A673 (cell line): ENCODE data around the gene ZNF860. TPM values are rescaled to one million over a fixed set of nuclear protein-coding genes. Genes with fewer than 3 reads are reported as not detected.

ENCODE experiments used
- BruUV-seq: library from RNA; stranded (reverse); fragments of 400-500 nt; replicated peaks from 2 replicates; lab custom pipeline; 2021; lab: Mats Ljungman, UMichigan
- CTCF ChIA-PET: fragments of 300-600 bp; sonication (Branson Sonifier 250); formaldehyde crosslinking; loops from one replicate; lab custom pipeline; 2022; ENCODE audit warnings: antibody characterized with exemption; lab: Charles Lee
- POLR2A ChIA-PET: fragments of 300-600 bp; sonication (Branson Sonifier 250); formaldehyde crosslinking; loops from one replicate; lab custom pipeline; 2022; ENCODE audit warnings: antibody characterized with exemption; ENCODE audit not compliant: low non-redundant PET; lab: Charles Lee
- DNase-seq: peaks from one replicate; pipeline ENCODE4 v3.0.0-alpha.2; 2015; ENCODE audit warnings: low spot score
- H3K27ac ChIP-seq: fragments of 200-600 bp; sonication (generic); 2 replicates; pipeline ENCODE4 v1.5.1; 2016; ENCODE audit warnings: mixed run types, low read depth, mild to moderate bottlenecking, mixed read lengths, antibody characterized with exemption, low read length; ENCODE audit not compliant: poor library complexity, severe bottlenecking
- H3K27me3 ChIP-seq: fragments of 200-600 bp; sonication (generic); replicated peaks from 2 replicates; pipeline ENCODE4 v1.6.1; 2017; ENCODE audit warnings: mixed run types, low read depth, mild to moderate bottlenecking, mixed read lengths, antibody characterized with exemption, low read length; ENCODE audit not compliant: insufficient read depth, poor library complexity
- H3K36me3 ChIP-seq: fragments of 200-600 bp; sonication (generic); 2 replicates; pipeline ENCODE4 v1.6.1; 2016; ENCODE audit warnings: mixed run types, mild to moderate bottlenecking, mixed read lengths, antibody characterized with exemption, low read length; ENCODE audit not compliant: insufficient read depth, poor library complexity, severe bottlenecking
- H3K4me1 ChIP-seq: fragments of 200-600 bp; sonication (generic); 2 replicates; pipeline ENCODE4 v1.6.1; 2017; ENCODE audit warnings: mixed run types, mild to moderate bottlenecking, mixed read lengths, antibody characterized with exemption, low read length; ENCODE audit not compliant: insufficient read depth, poor library complexity, severe bottlenecking
- H3K4me3 ChIP-seq: fragments of 200-600 bp; sonication (generic); 2 replicates; pipeline ENCODE4 v1.5.1; 2016; ENCODE audit warnings: low read depth, mixed run types, mild to moderate bottlenecking, mixed read lengths, low read length; ENCODE audit not compliant: poor library complexity, severe bottlenecking
- H3K9me3 ChIP-seq: fragments of 200-600 bp; sonication (generic); 2 replicates; pipeline ENCODE4 v1.6.1; 2016; ENCODE audit warnings: mixed run types, low read depth, mild to moderate bottlenecking, mixed read lengths, antibody characterized with exemption, low read length; ENCODE audit not compliant: poor library complexity, severe bottlenecking
- EZH2 ChIP-seq: fragments of 200-600 bp; sonication (generic); IDR thresholded peaks from 2 replicates; pipeline ENCODE4 v1.6.1; 2017; ENCODE audit warnings: borderline replicate concordance, low read depth, mild to moderate bottlenecking, mixed read lengths, antibody characterized with exemption, low read length; ENCODE audit not compliant: poor library complexity, severe bottlenecking
- intact Hi-C: fragments of 100-400 bp; cut with micrococcal nuclease; formaldehyde crosslinking; loops from one replicate; pipeline ENCODE4 v1.10.0; 2022; ENCODE audit not compliant: unreplicated experiment
- total RNA-seq: library from RNA; stranded (reverse); gene quantifications from 2 replicates; pipeline ENCODE4 v1.2.3, GENCODE V29; 2021
- TF ChIP-seq, protein P1 (sequence below): fragments of 300-800, 200-600 bp; sonication (generic); conservative IDR thresholded peaks from 2 replicates; pipeline ENCODE4 v1.5.1; 2017; ENCODE audit warnings: low read depth, mild to moderate bottlenecking, antibody characterized with exemption, low read length, moderate library complexity, mixed read lengths

Gene ZNF860
- total RNA-seq, 1 experiment from 2014 or later: not detected

DNA sequence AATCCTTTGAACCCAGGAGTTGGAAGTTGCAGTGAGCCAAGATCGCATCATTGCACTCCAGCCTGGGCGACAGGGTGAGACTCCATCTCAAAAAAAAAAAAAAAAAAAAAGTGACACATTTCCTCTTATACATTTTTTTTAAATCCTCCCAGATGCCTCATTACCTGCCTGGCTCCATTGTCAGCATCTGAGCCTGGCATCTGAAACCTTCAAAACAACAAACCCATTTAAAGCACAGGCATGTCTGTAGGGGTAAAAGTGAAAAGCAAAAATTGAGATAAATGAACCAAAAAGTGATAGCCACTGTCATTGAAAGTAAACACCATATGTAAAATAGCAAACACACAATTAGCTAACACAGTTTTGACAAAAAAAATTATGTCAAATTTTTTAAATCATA lies 39.1 kb upstream of the ZNF860 start:
- Histone ChIP-seq H3K4me3 (no peak overlapping the region), H3K27me3 (no peaks in the 10 kb centered on the region), H3K36me3 (no peaks in the 10 kb centered on the region), H3K4me1 (no peaks in the 10 kb centered on the region), H3K27ac (no peak overlapping the region), H3K9me3 (no peaks in the 10 kb centered on the region)
- no TSS peak for BruUV-seq
- ChIA-PET CTCF (no interaction called here), POLR2A (no interaction called here)
- DNase-seq: no peak
- intact Hi-C loops: no loop called here
- TF ChIP-seq EZH2: no peak
- TF ChIP-seq, protein P1, sequence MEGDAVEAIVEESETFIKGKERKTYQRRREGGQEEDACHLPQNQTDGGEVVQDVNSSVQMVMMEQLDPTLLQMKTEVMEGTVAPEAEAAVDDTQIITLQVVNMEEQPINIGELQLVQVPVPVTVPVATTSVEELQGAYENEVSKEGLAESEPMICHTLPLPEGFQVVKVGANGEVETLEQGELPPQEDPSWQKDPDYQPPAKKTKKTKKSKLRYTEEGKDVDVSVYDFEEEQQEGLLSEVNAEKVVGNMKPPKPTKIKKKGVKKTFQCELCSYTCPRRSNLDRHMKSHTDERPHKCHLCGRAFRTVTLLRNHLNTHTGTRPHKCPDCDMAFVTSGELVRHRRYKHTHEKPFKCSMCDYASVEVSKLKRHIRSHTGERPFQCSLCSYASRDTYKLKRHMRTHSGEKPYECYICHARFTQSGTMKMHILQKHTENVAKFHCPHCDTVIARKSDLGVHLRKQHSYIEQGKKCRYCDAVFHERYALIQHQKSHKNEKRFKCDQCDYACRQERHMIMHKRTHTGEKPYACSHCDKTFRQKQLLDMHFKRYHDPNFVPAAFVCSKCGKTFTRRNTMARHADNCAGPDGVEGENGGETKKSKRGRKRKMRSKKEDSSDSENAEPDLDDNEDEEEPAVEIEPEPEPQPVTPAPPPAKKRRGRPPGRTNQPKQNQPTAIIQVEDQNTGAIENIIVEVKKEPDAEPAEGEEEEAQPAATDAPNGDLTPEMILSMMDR: no peak

DNA sequence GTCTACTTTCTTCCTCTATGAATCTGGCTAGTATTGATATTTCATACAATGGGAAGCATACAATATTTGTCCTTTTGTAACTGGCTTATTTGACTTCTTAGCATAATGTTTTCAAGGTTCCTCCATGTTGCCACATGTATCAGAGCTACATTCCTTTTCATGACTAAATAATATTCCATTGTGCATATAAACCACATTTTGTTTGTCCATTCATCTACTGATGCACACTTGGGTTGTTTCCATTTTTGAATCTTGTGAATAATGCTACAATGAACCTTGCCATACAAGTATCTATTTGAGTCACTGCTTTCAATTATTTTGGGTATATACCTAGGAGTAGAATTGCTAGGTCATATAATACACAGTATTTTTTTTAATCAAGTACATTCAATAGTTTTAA lies 38.5 kb upstream of the ZNF860 start:
- H3K27ac ChIP-seq: no peak overlapping the region
- CTCF ChIA-PET: no interaction called here
- BruUV-seq: no TSS peak
- no peak overlapping the region for H3K4me3 ChIP-seq
- H3K27me3 ChIP-seq: no peaks in the 10 kb centered on the region
- intact Hi-C loops: no loop called here
- no peak for TF ChIP-seq EZH2
- TF ChIP-seq, protein P1: no peak
- DNase-seq: no peak
- no peaks in the 10 kb centered on the region for H3K36me3 ChIP-seq
- POLR2A ChIA-PET: no interaction called here
- H3K4me1 ChIP-seq: no peaks in the 10 kb centered on the region
- H3K9me3 ChIP-seq: no peaks in the 10 kb centered on the region

DNA sequence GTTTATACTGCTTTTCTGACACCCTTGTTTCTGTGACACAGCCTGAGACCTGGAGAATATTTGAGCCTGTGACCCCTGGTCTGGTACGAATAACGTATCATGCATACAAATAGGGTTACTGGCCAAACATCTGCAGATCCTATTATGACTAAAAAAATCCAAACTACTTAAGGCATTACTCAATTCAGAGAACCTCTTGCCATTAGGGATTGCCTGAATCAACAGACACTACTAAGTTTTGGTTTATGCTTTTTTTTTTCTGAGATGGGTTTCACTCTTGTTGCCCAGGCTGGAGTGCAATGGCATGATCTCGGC lies 35.9 kb upstream of the ZNF860 start:
- POLR2A ChIA-PET: no interaction called here
- Histone ChIP-seq H3K27me3 (no peaks in the 10 kb centered on the region), H3K27ac (no peak overlapping the region), H3K4me3 (no peak overlapping the region), H3K4me1 (no peaks in the 10 kb centered on the region), H3K36me3 (no peaks in the 10 kb centered on the region), H3K9me3 (no peaks in the 10 kb centered on the region)
- CTCF ChIA-PET: no interaction called here
- intact Hi-C loops: no loop called here
- TF ChIP-seq, protein P1: no peak
- no peak for TF ChIP-seq EZH2
- DNase-seq: no peak
- no TSS peak for BruUV-seq
